Naive thymus-derived CD8-positive, alpha-beta T cell (primary cell): Measurements from ENCODE around the gene FBLN7. TPM values are rescaled to one million over a fixed set of nuclear protein-coding genes. Genes with fewer than 3 reads are reported as not detected.

Source experiments
- ATAC-seq, 2 donors: fragments of 150-1000 bp; cut with Tn5 transposase in 1 of 2; sonication (Bioruptor Pico), chemical (Tn5 transposase) in 1 of 2; 1 replicate in 1 of 2; 2 replicates in 1 of 2; pipeline ENCODE4 v1.10.0; 2021; ENCODE audit warnings: mild to moderate bottlenecking in 2 of 2, moderate library complexity in 2 of 2
- POLR2A ChIA-PET: fragments of 350-600 bp; sonication (Branson Sonifier 250); formaldehyde crosslinking; loops from one replicate; lab custom pipeline; 2021; ENCODE audit warnings: antibody characterized with exemption; lab: Charles Lee
- DNase-seq, 10 donors: peaks; one replicate each; pipeline versions ENCODE4 v3.0.0 to v3.0.0-alpha.2; 2020 to 2022
- H3K27ac Mint-ChIP-seq, 10 donors: one replicate each; pipeline ENCODE4 v1.8.0; 2020 to 2022; ENCODE audit warnings: mild to moderate bottlenecking in 10 of 10, mixed read lengths in 10 of 10, moderate library complexity in 4 of 10, inconsistent platforms in 1 of 10
- H3K27me3 Mint-ChIP-seq, 5 donors: one replicate each; pipeline ENCODE4 v1.8.0; 2021 to 2022; ENCODE audit warnings: mixed read lengths in 5 of 5
- H3K36me3 Mint-ChIP-seq, 3 donors: one replicate each; pipeline ENCODE4 v1.8.0; 2020 to 2022; ENCODE audit warnings: mixed read lengths in 3 of 3, mild to moderate bottlenecking in 2 of 3, inconsistent platforms in 1 of 3
- H3K4me1 Mint-ChIP-seq, 4 donors: one replicate each; pipeline ENCODE4 v1.8.0; 2021 to 2022; ENCODE audit warnings: mixed read lengths in 4 of 4
- H3K4me3 Mint-ChIP-seq, 10 donors: one replicate each; pipeline ENCODE4 v1.8.0; 2020 to 2022; ENCODE audit warnings: mild to moderate bottlenecking in 10 of 10, mixed read lengths in 10 of 10, moderate library complexity in 6 of 10, inconsistent platforms in 1 of 10
- H3K9me3 Mint-ChIP-seq, 9 donors: one replicate each; pipeline ENCODE4 v1.8.0; 2020 to 2022; ENCODE audit warnings: mixed read lengths in 9 of 9, mild to moderate bottlenecking in 3 of 9, inconsistent platforms in 1 of 9, moderate library complexity in 1 of 9
- polyA plus RNA-seq, 3 donors: library from polyadenylated mRNA; unstranded; fragments of 300-500 nt; fragmentation: Illumina TruSeq; gene quantifications; one replicate each; pipeline ENCODE4 v1.2.3, GENCODE V29; 2021
- total RNA-seq, 8 experiments: library from RNA in 2 of 8; stranded (reverse) in 2 of 8; gene quantifications; one replicate each; pipeline ENCODE4 v1.2.3 and lab custom pipeline; 2021 to 2026

FBLN7 gene
- total and polyA plus RNA-seq, 5 experiments from 2014 or later, result 0.16 to 10.3 (median 1.8) TPM

DNA sequence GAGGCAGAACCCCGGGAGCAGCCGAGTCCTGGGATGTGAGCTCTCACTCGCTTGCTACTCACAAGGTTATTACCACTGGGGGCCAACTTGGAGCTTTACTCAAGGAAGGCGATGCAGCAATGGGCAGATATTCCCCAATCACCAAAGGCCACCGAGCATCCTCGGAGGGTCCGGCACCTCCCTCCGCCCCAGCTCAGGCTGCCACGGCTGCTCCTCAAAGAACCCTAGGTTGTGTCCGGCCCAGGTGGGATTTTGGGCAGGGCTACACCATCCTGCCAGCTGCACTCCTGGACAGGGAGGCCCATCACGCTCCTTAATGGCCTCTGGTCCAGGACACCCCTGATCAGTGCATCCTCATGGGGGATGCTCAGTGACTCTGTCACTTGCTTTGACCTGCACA is 24.8 kb downstream of the FBLN7 start:
- Mint-ChIP-seq H3K27ac (no peak overlapping the region), H3K36me3 (no peaks in the 10 kb centered on the region), H3K4me1 (peaks cover 0 to 9% (median 7%) of the 10 kb centered on the region in 4 donors), H3K9me3 (no peaks in the 10 kb centered on the region), H3K4me3 (peak overlapping the region in 1 of 10 donors; percentile 28), H3K27me3 (no peaks in the 10 kb centered on the region)
- POLR2A ChIA-PET, result interaction anchor here (0.6 kb wide), 1 partner anchor 94 kb away, joined by 3 read pairs; no protein-coding TSS in a partner anchor
- ATAC-seq (no peak), DNase-seq (no peak)

DNA sequence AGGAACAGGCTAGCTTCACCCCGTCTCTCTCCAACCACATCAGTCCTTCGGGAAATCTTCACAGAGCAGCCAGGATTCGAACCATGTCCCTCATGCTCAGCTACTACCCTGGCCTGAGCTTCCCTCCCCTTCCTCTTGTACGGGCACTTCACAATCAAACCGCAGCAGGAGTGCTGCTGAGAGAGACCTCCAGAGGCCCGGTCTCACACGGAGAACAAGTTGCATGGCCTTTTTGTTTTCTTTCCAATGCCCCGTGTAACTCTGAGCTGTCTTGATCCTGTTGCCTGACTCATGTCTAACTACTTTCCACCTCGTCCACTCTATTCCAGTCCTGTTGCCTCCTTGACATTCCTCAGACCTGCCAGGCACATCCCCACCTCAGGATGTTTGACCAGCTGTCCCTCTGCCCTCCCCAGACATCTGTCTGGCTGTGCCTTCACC is 25.4 kb downstream of the FBLN7 start:
- no peaks in the 10 kb centered on the region for H3K27me3 Mint-ChIP-seq
- H3K4me1 Mint-ChIP-seq, result peaks cover 5 to 9% (median 6%) of the 10 kb centered on the region in 4 donors
- POLR2A ChIA-PET, result interaction anchor here (0.6 kb wide), 1 partner anchor 94 kb away, joined by 3 read pairs; no protein-coding TSS in a partner anchor
- peak overlapping the region in 1 of 10 donors; percentile 72 for H3K27ac Mint-ChIP-seq
- DNase-seq (no peak), ATAC-seq (no peak)
- no peaks in the 10 kb centered on the region for H3K36me3 Mint-ChIP-seq
- H3K9me3 Mint-ChIP-seq, result no peaks in the 10 kb centered on the region
- H3K4me3 Mint-ChIP-seq, result no peak overlapping the region

DNA sequence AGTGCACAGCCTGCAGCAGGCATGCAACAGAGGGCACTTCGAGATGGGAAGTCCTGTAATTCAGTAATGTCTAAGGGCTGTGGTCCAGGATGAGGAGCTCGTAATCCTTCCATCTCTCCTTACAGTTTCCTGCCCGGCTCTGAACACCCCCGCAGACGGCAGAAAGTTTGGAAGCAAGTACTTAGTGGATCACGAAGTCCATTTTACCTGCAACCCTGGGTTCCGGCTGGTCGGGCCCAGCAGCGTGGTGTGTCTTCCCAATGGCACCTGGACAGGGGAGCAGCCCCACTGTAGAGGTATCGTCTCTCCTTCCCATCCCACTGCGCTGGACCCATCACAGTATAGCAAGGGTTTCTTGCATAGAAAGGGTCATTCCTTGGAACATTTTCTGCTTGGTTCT is 26.7 kb downstream of the FBLN7 start:
- H3K4me3 Mint-ChIP-seq, result no peak overlapping the region
- no peaks in the 10 kb centered on the region for H3K27me3 Mint-ChIP-seq
- no peak overlapping the region for H3K27ac Mint-ChIP-seq
- POLR2A ChIA-PET, result no interaction called here
- no peaks in the 10 kb centered on the region for H3K9me3 Mint-ChIP-seq
- peaks cover 5 to 10% (median 8%) of the 10 kb centered on the region in 4 donors for H3K4me1 Mint-ChIP-seq
- DNase-seq (no peak), ATAC-seq (no peak)
- H3K36me3 Mint-ChIP-seq, result no peaks in the 10 kb centered on the region

DNA sequence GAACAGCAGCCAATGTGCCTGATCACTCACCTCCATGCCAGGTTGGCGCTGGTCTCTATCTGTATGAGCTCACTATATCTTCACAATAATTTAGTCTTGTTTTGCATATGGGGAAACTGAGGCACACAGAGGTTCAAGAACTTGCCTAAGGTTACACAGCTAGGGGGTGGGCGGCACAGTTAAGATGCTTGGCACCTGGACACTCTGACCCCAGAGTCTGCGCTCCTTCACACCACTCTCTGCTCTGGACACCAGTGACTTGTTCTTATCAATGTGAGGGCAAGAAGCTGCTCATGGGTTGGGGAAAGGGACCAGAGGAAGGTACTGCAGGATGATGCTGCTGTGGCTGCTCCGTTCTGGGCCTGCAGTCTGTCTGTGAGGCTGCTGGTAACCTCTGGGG is 27.1 kb downstream of the FBLN7 start:
- Mint-ChIP-seq H3K9me3 (no peaks in the 10 kb centered on the region), H3K4me3 (no peak overlapping the region), H3K27me3 (no peaks in the 10 kb centered on the region), H3K4me1 (peaks cover 5 to 10% (median 8%) of the 10 kb centered on the region in 4 donors), H3K36me3 (no peaks in the 10 kb centered on the region), H3K27ac (no peak overlapping the region)
- no peak for ATAC-seq
- POLR2A ChIA-PET, result no interaction called here
- DNase-seq, result no peak

DNA sequence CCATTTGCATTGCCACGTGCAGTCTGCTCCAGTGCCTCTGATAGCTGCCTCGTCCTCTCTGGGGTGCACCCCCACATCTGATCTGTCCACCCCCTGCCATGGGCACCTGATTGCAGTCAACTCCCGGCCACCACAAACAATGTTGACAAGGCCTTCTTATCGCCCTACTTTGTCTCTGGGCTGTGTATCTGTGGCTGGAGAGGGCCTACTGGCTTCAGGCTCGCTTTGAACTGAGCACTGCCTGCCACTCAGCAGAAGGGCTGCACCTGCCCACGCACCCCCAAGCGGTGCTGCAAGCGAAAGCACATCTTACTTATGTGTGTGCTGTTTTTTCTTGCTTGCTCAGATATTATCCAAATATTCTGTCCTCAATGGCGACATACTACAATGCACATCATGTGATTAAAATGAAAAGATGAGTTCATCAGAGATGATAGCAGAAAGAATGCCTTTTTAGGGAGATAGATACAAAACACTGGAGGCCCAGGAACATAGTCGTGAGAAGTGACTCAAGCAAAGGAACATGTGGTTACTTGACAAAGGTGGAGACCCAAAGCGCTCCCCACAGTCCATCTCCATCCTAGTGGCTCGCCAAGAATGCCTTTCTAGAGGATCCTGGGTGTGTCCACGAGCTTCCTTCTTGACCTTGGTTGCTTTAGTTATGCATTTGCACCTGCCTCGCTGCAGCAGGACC is 28.8 kb downstream of the FBLN7 start:
- Mint-ChIP-seq H3K36me3 (no peaks in the 10 kb centered on the region), H3K27me3 (no peaks in the 10 kb centered on the region), H3K4me1 (peaks cover 5 to 11% (median 9%) of the 10 kb centered on the region in 4 donors), H3K4me3 (no peak overlapping the region), H3K27ac (peak overlapping the region in 4 of 10 donors; percentile 5 to 60 (median 42)), H3K9me3 (no peaks in the 10 kb centered on the region)
- ATAC-seq (peak in 1 of 2 donors; percentile 78), DNase-seq (no peak)
- POLR2A ChIA-PET, result interaction anchor here (0.5 kb wide), 1 partner anchor 37 kb away, joined by 5 read pairs; no protein-coding TSS in a partner anchor

DNA sequence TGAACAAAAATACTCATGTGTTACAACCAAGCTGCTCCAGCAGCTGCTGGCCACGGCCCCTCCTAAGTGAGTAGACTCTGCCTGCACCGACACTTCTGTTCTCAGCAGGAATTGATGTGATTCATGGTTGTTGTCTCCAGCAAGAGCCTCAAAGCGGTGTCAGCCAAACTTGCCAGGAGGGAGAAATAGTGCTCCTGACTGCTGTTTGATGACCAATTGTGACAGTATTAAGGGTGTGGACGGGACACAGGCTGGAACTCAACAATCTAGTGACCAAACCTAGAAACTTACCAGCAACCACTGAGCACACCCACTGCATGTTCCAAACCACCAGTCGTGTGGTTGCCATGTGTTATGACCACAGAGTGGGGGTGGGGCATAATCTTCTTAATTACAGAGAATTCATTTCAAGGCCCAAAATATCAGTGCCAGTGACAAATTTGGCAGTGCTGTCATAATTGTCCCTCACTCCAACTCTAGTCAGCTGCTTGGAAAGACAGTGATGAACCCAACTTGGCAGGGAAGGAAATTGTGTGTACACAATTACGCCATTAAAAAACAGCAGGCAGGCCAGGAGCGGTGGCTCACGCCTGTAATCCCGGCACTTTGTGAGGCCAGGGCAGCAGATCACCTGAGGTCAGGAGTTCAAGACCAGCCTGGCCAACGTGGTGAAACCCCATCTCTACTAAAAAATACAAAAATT is 30.4 kb downstream of the FBLN7 start:
- DNase-seq, result no peak
- Mint-ChIP-seq H3K4me1 (peaks cover 6 to 14% (median 8%) of the 10 kb centered on the region in 4 donors), H3K36me3 (no peaks in the 10 kb centered on the region), H3K27me3 (no peaks in the 10 kb centered on the region), H3K4me3 (no peak overlapping the region), H3K27ac (no peak overlapping the region), H3K9me3 (no peaks in the 10 kb centered on the region)
- POLR2A ChIA-PET, result no interaction called here
- no peak for ATAC-seq

DNA sequence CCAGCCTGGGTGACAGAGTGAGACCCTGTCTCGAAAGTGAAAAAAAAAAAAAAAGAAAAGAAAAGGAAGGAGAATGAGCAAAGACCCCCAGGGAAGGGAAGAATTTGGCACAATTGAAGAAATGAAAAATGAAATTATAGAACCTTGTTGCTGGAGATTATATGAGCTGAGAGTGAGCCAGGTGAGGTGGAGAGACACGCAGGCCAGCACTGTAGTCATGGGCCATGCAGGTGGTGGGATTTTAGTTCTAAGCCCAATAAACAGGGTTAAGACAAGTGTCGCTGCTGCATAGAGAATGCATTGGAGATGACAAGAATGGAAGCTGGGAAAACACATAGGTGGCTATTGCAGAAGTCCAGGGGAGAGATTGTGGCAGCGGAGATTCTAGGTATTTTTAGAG is 32.3 kb downstream of the FBLN7 start:
- Mint-ChIP-seq H3K36me3 (no peaks in the 10 kb centered on the region), H3K4me1 (peaks cover 2 to 15% (median 7%) of the 10 kb centered on the region in 4 donors), H3K27me3 (no peaks in the 10 kb centered on the region), H3K27ac (peak overlapping the region in 1 of 10 donors; percentile 48), H3K9me3 (no peaks in the 10 kb centered on the region), H3K4me3 (no peak overlapping the region)
- DNase-seq, result no peak
- POLR2A ChIA-PET, result interaction anchor here (0.7 kb wide), 2 partner anchors 14 to 17 kb away, joined by 3 to 4 read pairs; no protein-coding TSS in a partner anchor
- no peak for ATAC-seq

DNA sequence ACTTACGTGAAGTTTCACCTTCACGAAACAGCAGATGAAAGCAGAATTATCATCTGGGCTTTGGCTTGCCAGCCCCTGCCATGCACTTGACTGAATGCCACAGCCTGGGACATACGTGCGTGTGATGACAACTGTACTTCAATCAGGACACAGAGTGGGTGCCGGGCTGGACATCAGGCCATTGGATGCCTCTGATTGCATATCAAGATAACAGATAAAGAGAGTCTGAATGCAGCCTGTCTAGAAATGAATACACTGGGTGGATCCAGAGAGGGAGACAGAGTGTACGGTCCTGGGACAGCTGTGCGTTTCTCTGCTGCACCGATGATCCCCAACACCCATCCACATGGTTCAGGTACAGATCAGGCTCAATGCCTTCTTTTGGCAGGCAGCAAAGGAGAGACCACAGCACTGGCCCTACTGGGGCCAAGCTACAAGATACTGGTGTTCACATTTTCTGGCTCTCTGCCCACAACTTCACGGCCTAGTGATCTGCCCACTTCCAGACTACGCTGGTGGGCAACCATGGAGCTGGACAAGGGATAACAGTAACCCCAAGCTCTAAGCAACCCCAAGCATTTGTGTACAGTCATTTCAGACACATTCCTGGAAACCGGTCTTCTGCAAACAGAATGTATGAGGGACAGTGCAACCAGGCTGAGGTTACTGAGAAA is 35.6 kb downstream of the FBLN7 start:
- POLR2A ChIA-PET, result no interaction called here
- Mint-ChIP-seq H3K4me3 (no peak overlapping the region), H3K36me3 (no peaks in the 10 kb centered on the region), H3K27ac (no peak overlapping the region), H3K27me3 (peaks cover 0 to 2% (median 0%) of the 10 kb centered on the region in 5 donors), H3K9me3 (no peaks in the 10 kb centered on the region), H3K4me1 (peaks cover 0 to 7% (median 2%) of the 10 kb centered on the region in 4 donors)
- no peak for DNase-seq
- no peak for ATAC-seq

DNA sequence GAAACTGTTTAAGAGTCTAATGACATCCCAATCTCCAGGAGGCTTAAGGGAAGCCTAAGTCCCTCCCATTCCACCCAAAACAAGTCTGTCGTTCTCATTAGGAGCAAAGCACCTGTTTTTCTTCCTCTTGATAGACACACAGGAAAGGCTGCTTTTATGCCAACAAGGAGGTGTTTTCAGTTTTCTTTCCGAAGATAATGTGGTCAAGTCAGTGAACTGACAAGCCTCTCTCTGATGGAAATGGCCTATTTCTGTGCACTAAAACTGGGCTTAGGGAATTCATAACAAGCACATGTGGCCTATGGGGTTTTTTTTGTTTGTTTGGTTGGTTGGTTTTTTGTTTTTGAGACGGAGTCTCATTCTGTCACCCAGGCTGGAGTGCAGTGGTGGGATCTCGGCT is 36.2 kb downstream of the FBLN7 start:
- H3K4me1 Mint-ChIP-seq, result peaks cover 0 to 4% (median 2%) of the 10 kb centered on the region in 4 donors
- peaks cover 0 to 4% (median 2%) of the 10 kb centered on the region in 5 donors for H3K27me3 Mint-ChIP-seq
- H3K9me3 Mint-ChIP-seq, result no peaks in the 10 kb centered on the region
- H3K36me3 Mint-ChIP-seq, result peaks cover 0 to 4% (median 0%) of the 10 kb centered on the region in 3 donors
- no peak overlapping the region for H3K4me3 Mint-ChIP-seq
- DNase-seq, result no peak
- no peak for ATAC-seq
- POLR2A ChIA-PET, result no interaction called here
- no peak overlapping the region for H3K27ac Mint-ChIP-seq

DNA sequence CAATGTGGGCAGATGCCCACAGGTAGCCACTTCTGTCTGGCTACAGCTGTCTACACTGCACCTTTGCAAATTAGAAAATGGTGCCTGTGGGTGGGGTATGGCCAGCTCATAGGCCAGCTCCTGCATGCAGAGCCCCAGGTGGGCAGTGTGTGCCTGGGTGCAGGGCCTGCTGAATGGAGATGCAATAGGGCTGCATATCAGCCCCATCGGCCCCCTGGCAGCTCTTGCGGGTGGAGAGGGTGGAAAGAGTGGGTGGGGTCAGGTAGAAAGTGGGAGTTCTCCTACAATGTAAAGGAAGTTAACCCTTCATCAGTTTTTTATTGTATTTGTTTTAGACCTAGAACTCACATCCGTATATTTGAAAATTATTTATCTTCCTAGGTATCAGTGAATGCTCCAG is 37.1 kb downstream of the FBLN7 start:
- Mint-ChIP-seq H3K4me1 (peaks cover 0 to 4% (median 2%) of the 10 kb centered on the region in 4 donors), H3K4me3 (no peak overlapping the region), H3K36me3 (peaks cover 0 to 4% (median 0%) of the 10 kb centered on the region in 3 donors), H3K27ac (no peak overlapping the region), H3K9me3 (no peaks in the 10 kb centered on the region), H3K27me3 (peaks cover 0 to 13% (median 2%) of the 10 kb centered on the region in 5 donors)
- ATAC-seq (no peak), DNase-seq (no peak)
- POLR2A ChIA-PET, result no interaction called here

DNA sequence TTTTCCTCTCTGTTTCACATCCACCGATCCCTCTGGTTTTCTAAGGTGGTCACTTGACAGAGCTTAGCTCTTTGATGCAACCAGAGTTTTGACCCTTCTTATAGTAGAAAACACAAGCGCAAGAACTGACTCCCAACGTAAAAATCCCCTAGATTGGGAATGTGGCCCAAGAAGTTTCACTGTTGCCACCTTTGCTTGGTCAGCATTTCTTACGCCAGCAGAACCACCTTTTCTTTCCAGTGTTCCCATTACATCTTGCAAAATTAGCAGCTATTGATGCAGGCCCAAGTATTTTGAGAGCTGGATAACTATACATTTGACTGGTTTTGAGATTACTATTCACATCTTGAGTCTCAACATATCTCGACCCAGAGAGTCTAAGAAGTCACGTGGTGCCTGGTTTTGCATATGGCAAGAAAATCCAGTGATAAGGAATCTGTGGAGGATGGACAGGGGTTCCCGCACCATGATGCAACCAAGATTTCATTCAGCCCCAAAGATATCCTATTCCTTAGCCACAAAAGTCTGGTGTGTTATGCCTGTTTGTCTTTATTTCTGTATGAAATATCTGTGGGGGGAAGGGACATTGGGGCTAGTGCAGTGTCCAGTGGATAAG is 37.9 kb downstream of the FBLN7 start:
- POLR2A ChIA-PET, result no interaction called here
- ATAC-seq (no peak), DNase-seq (no peak)
- no peaks in the 10 kb centered on the region for H3K9me3 Mint-ChIP-seq
- peaks cover 0 to 4% (median 0%) of the 10 kb centered on the region in 3 donors for H3K36me3 Mint-ChIP-seq
- peak overlapping the region in 1 of 10 donors; percentile 46 for H3K27ac Mint-ChIP-seq
- H3K27me3 Mint-ChIP-seq, result peaks cover 0 to 18% (median 4%) of the 10 kb centered on the region in 5 donors
- H3K4me1 Mint-ChIP-seq, result peaks cover 0 to 4% (median 2%) of the 10 kb centered on the region in 4 donors
- H3K4me3 Mint-ChIP-seq, result no peak overlapping the region
